ENCODE data around the gene LRMDA. TPM values are rescaled to one million over a fixed set of nuclear protein-coding genes. Genes with fewer than 3 reads are reported as not detected.

The LRMDA gene
- total RNA-seq, 1 experiment from 2014 or later = 0.24 TPM

DNA sequence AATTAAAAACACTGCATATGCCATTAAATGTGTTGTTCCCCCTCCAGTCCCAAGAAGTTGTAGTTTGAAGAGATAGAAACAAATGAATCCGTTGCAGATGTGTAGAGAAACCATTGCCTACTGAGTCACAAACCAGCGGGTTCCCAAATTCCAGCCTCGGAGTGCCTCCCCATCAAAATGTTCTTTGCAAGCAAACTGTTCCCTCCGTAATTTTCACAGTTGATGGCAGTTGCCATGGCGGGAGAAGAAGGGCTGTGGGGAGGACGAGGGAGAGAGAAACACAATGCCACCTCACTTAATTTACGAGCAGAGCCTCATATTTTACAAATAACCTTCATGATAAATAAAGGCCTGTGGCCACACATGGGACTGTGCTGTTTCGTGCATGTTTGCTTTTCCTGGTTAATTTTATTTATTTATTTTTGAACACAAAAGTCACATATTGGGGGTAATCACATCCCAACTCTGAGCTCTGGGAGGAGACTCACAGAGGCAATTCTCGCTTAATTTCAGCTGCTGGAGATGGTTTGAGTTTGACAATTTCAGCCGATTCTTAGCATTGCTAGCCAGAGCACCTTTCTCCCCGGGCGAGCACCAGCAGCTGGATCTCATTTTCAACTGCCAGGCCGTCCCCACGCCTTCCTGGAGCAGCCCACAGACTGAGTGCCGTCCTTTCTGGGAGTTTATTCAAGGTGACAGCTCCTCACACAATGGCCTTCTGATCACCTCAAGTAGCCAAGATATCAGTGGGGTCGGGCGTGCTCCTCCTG is 1122.0 kb downstream of the LRMDA start:
- no peaks in the 10 kb centered on the region for H3K36me3 ChIP-seq
- H3K4me3 ChIP-seq = no peak overlapping the region
- no peak overlapping the region for H3K27ac ChIP-seq
- DNase-seq = no peak
- H3K27me3 ChIP-seq = 0 out of 2 replicates have a peak, but pooled peaks cover 6% of the 10 kb centered on the region
- no peaks in the 10 kb centered on the region for H3K4me1 ChIP-seq
- no peaks in the 10 kb centered on the region for H3K9me3 ChIP-seq (replicated peaks)

DNA sequence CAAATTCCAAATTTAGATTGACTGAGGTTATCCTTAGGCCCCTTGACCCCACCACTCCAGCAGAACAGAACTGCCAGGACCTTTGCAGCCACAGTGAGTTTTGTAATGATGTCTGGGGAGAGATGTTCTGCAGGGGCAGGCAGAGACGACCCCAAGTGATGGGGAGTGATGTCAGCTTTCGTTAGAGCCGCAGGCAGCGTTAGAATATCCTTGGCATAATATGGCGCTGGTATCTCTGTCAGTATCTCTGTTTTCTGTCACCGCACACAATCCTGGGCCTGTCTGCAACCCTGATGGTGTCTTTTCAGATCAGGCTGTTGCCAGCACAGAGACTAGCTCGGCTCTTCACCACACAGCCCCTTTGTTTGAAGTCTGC is 1122.6 kb downstream of the LRMDA start:
- no peaks in the 10 kb centered on the region for H3K9me3 ChIP-seq (replicated peaks)
- no peaks in the 10 kb centered on the region for H3K36me3 ChIP-seq
- H3K27me3 ChIP-seq = 0 out of 2 replicates have a peak, but pooled peaks cover 6% of the 10 kb centered on the region
- no peaks in the 10 kb centered on the region for H3K4me1 ChIP-seq
- no peak overlapping the region for H3K4me3 ChIP-seq
- DNase-seq = no peak
- H3K27ac ChIP-seq = no peak overlapping the region

DNA sequence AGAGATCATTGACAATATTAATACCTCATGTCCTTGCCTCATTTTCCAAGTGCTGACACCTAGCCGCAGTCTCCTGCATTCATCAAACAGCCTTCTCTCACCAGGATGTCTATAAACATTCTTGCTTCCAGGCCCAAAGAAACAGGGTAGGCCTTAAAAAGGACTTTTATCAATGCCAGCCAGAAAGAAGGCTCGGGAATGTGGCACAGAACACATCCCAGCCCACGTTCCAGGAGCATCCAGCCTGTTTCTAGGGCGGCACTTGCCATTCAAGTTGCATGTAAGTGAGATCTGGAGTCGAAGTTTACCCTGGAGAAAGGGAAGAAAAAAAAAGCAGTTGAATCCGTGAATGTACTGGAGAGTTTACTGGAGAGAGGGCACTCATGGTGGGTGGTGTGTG is 1123.1 kb downstream of the LRMDA start:
- Histone ChIP-seq H3K36me3 (no peaks in the 10 kb centered on the region), H3K9me3 (replicated peaks) (no peaks in the 10 kb centered on the region), H3K4me1 (no peaks in the 10 kb centered on the region), H3K27ac (no peak overlapping the region), H3K4me3 (no peak overlapping the region), H3K27me3 (0 out of 2 replicates have a peak, but pooled peaks cover 6% of the 10 kb centered on the region)
- no peak for DNase-seq

DNA sequence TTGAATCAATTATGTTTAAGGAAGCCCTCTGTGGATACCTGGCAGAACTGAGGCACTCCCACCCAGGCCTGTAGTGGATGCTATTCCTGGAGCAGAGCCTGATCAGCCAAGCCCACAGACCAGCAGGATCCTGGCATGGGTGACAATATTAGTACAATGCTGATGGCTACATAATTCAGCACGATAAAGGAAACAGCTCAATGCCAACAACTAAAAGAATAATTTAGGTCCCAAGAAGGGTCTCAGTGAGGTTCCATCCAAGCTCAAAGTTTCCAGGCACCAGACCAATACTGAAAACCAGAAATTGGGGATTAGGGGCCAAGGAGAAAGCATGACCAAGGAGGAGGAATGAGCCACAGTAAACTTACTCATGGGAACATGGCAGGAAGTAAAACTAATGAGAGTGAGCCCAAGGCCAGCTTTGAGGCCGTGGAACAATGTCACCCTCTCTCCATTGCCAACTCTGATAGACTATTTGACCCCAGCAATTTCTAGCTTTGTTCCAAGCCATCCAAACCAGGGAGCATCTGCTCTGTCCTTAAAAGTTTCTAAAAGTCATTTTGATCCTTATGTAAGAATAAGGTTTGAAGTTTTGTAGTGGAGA is 1123.7 kb downstream of the LRMDA start:
- H3K27me3 ChIP-seq = 0 out of 2 replicates have a peak, but pooled peaks cover 3% of the 10 kb centered on the region
- H3K27ac ChIP-seq = no peak overlapping the region
- H3K4me1 ChIP-seq = no peaks in the 10 kb centered on the region
- H3K36me3 ChIP-seq = no peaks in the 10 kb centered on the region
- H3K4me3 ChIP-seq = no peak overlapping the region
- no peaks in the 10 kb centered on the region for H3K9me3 ChIP-seq (replicated peaks)
- DNase-seq = no peak

DNA sequence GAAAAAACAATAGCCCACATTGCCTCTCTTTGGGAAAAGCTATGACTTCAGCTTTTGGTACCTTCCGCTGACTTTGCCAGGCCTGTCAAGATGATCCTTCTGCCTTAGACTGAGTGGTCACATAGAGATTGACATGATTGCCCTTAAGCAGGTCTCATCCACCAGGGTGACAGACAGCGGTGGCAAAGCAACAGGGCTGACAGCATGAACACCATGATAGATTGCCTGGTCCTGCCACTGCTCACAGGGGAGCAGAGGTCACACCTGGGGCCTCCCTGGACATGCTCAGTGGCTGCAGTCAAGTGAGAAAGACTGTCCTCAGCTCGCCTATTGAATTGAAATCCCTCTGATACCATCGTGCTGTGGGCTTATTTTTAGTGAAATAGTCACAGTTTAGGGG is 1125.9 kb downstream of the LRMDA start:
- H3K9me3 ChIP-seq (replicated peaks) = no peaks in the 10 kb centered on the region
- 0 out of 2 replicates have a peak, but pooled peaks cover 3% of the 10 kb centered on the region for H3K27me3 ChIP-seq
- no peaks in the 10 kb centered on the region for H3K36me3 ChIP-seq
- H3K4me1 ChIP-seq = no peaks in the 10 kb centered on the region
- DNase-seq = no peak
- H3K4me3 ChIP-seq = no peak overlapping the region
- no peak overlapping the region for H3K27ac ChIP-seq

DNA sequence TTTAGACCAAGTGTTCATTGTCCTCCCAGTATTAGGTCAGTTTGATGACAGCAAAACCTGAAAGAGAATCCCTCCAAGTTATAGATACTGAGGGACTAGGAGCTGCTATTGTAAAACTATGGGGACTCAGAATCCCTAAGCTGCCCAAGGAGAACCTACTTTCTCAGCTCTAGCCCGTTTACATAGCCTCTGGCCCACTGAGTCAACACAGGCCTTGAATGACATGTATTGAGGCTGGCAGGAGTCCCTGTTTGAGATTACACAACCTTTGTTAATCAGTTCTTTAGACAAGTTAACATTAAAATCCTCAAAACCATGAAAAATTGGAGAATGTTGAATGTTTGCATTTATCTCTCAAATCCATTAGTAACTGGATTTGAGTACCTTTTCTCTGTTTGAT is 1127.2 kb downstream of the LRMDA start:
- Histone ChIP-seq H3K4me3 (no peak overlapping the region), H3K27ac (no peak overlapping the region), H3K4me1 (no peaks in the 10 kb centered on the region), H3K36me3 (no peaks in the 10 kb centered on the region), H3K9me3 (replicated peaks) (no peaks in the 10 kb centered on the region), H3K27me3 (no peaks in the 10 kb centered on the region)
- DNase-seq = no peak

DNA sequence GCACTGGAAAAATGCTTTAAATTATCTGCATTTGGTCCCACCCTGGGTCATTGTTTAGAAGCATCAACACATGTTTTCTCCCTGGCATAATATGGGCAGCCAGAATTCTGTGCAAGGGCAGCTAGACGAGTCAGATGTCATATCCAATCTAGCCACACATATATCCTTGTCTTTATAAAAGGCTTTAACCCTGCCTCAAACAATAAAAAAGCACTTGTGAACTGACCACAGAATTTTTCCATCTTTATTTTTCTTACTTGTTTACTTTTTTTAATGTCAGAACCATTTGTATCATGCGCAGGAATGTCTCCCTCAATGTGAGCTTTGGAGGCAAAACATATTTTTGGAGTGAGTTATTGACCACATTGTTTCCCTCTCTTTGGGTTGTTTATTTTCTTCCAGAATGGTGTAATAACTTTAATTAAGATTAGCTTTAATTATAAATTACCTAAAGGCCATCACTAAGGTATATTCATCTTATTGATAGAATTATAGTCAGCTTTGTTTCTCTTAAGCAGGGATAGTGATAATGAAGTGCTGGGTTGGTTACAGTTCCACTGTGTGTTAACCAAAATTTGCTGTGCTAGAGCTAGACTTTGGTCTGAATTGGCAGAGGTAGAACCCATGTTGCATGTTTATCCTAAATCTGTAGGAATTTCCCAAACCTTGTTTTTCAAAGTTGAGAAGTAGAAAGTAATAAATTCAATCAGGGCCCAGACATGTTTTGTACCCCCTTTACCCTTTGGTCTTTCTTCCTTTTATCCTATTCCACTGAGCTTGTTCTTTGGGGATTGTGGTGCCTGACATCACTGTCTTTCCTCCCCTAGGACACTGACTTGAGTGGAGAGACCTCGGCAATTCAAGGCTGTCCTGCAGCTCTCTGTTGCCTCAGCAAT is 1127.8 kb downstream of the LRMDA start:
- H3K9me3 ChIP-seq (replicated peaks) = no peaks in the 10 kb centered on the region
- H3K4me1 ChIP-seq = no peaks in the 10 kb centered on the region
- no peaks in the 10 kb centered on the region for H3K27me3 ChIP-seq
- no peaks in the 10 kb centered on the region for H3K36me3 ChIP-seq
- H3K4me3 ChIP-seq = no peak overlapping the region
- DNase-seq = no peak
- no peak overlapping the region for H3K27ac ChIP-seq

DNA sequence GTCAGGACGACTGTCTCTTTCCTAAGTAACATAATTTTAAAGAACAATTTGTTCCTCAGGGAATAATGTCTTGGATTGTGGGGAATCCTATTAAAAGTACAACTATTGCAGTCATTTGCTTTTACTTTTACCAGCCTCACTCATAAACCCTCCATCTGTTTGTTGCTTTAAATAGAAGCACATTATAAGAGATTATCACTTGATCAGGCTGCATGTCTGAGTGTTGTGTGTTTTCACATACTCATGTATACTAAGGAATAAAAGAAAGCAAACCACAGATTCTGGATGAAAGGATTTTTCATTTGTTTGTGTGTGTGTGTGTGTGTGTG is 1128.4 kb downstream of the LRMDA start:
- no peaks in the 10 kb centered on the region for H3K9me3 ChIP-seq (replicated peaks)
- no peak overlapping the region for H3K27ac ChIP-seq
- H3K36me3 ChIP-seq = no peaks in the 10 kb centered on the region
- H3K27me3 ChIP-seq = no peaks in the 10 kb centered on the region
- no peak overlapping the region for H3K4me3 ChIP-seq
- DNase-seq = no peak
- H3K4me1 ChIP-seq = no peaks in the 10 kb centered on the region

DNA sequence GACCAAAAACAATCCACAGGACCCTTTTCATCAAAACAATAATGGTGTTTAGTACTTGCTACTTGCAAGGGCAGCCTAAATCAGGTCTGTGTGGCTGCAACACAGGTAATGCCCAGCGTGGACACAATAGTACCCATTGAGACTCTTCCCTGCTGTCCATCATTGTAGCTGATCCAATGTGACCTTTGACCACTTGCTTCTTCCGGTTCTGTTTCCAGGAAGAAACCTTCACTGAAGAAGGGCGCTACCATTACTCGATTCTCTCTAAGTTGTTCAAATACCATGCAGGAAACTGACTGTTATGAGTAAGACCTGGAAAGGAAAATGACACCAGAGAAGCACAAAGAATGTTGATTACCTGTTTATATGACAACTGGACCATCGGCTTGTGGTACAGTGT is 1128.9 kb downstream of the LRMDA start:
- H3K27me3 ChIP-seq = no peaks in the 10 kb centered on the region
- H3K9me3 ChIP-seq (replicated peaks) = no peaks in the 10 kb centered on the region
- H3K36me3 ChIP-seq = no peaks in the 10 kb centered on the region
- DNase-seq = no peak
- H3K4me1 ChIP-seq = no peaks in the 10 kb centered on the region
- H3K27ac ChIP-seq = no peak overlapping the region
- H3K4me3 ChIP-seq = no peak overlapping the region

DNA sequence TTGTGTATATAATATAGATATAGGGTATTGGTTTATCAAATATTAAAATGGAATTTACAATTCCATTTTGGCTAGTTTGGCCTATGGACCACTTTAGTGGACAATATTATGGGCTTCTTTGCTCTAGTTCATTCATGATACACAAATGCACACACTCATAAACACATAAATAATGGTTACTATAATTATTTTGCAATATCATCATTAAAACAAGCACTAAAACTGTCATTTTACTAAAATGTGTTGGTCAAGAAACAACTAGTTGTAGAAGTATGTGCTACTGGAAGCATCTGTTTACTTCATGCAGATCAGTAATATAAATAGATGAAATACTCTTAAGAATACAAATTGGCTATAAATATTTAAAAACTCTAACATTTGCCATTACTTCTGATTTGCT is 1131.9 kb downstream of the LRMDA start:
- no peak overlapping the region for H3K27ac ChIP-seq
- no peaks in the 10 kb centered on the region for H3K9me3 ChIP-seq (replicated peaks)
- no peak for DNase-seq
- no peak overlapping the region for H3K4me3 ChIP-seq
- H3K36me3 ChIP-seq = no peaks in the 10 kb centered on the region
- no peaks in the 10 kb centered on the region for H3K4me1 ChIP-seq
- H3K27me3 ChIP-seq = no peaks in the 10 kb centered on the region

DNA sequence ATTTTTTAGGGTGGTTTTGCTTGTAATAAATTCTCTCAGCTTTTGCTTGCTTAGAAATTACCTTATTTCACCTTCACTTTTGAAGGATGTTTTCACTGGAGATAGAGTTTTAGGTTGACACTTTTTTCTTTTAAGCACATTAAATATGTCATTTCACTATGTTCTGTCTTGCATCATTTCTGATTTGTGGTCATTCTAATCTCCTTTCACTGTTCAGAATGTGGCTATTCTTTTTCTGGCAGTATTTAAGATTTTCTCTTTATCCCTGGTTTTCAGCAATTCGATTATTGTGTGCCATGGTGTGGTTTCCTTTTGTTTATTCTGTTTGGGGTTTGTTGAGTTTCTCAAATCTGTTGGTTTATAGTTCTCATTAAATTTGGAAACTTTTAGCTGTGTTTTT is 1140.6 kb downstream of the LRMDA start:
- Histone ChIP-seq H3K9me3 (replicated peaks) (no peaks in the 10 kb centered on the region), H3K27me3 (no peaks in the 10 kb centered on the region), H3K4me1 (no peaks in the 10 kb centered on the region), H3K4me3 (no peak overlapping the region), H3K27ac (no peak overlapping the region), H3K36me3 (no peaks in the 10 kb centered on the region)
- DNase-seq = no peak

DNA sequence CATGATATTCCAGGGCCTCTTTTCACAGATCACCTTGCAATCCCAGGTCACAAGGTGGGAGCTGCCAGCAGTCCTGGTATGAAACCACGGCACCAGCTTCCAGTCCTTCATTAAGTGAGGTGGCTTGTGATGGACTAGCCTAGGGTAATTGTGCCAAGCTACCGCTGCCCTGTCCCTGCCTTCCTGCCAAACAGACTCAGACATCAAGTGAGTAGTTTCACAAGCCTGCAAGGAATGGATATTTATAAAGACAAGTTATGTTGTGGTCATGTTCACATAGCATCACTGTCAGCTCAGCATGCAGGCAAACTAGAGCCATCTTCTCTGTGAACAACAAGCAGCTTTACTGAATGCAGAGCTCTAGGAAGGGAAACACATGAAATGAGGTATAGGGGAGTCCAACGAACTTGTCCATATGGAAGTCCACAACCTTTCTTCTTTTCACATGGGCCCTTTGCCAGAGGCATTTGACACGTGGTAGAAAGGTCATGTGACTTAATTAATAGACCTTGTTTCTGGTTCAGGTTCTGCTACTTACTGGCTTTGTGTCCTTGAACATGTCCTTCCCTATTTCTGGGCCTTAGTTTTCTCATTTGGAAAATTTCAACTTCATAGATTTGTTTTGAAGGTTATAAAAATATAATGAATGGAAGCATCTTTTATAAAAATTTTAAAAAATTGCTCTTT is 1145.0 kb downstream of the LRMDA start:
- DNase-seq = no peak
- Histone ChIP-seq H3K27me3 (no peaks in the 10 kb centered on the region), H3K27ac (no peak overlapping the region), H3K9me3 (replicated peaks) (no peaks in the 10 kb centered on the region), H3K36me3 (no peaks in the 10 kb centered on the region), H3K4me1 (no peaks in the 10 kb centered on the region), H3K4me3 (no peak overlapping the region)

DNA sequence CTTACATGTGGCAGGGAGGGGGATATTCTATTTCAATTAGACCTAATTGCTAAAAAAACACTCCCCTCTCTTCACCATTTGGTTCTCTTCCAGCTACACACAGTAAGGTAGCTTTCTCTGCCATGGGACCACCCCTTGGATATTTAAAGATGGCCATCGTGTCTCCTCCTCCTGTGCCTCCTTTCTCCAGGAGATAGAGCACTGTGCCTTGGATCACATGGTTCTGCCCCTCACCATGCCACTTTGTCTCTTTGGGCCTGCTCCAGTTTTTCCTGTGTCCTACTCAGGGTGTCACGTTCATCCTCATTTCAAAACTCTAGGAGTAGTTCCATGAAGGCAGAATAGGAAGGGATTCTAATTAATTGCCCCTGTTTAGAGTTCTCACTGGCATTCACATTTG is 1146.0 kb downstream of the LRMDA start:
- no peak overlapping the region for H3K4me3 ChIP-seq
- no peaks in the 10 kb centered on the region for H3K27me3 ChIP-seq
- H3K4me1 ChIP-seq = no peaks in the 10 kb centered on the region
- H3K27ac ChIP-seq = no peak overlapping the region
- no peaks in the 10 kb centered on the region for H3K36me3 ChIP-seq
- no peak for DNase-seq
- no peaks in the 10 kb centered on the region for H3K9me3 ChIP-seq (replicated peaks)

DNA sequence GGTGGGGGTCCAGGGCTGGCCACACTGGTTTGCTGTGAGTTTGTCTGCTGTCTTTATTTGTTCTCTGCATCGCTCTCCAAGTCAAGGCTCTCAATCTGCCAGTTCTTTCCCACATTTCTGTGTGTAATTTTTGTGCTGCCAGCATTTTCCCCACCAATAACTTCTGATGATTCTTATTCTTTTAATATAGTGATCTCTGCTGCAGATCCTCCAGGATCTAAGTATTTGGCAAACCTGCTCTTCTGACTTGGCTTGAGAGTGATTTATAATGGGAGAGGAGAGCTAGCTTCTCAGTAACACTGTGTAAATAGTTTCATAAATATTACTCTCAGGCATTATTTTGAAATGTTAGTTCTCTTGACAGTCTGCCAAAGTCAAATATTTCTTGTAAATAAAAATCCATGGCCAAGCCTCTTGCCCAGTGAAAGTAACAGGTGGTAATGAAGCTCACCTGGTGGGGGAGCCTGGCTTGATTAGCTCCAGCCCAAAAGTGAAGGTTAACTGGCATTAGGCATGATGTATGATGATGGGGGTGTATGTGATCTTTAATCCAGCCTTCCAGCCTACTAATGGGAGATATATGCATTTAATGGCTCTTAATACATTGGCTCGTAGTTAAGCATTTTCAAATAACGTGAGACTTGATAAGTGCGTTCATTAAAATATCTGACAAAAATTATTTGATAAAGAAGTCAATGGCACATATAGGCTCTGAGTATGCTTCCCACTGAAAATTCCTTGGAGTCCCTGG is 1150.3 kb downstream of the LRMDA start:
- no peak for DNase-seq
- H3K36me3 ChIP-seq = no peaks in the 10 kb centered on the region

More for the DNA sequence above, 1150.3 kb downstream of the LRMDA start:
- Histone ChIP-seq H3K4me1 (no peaks in the 10 kb centered on the region), H3K27ac (no peak overlapping the region), H3K27me3 (no peaks in the 10 kb centered on the region), H3K9me3 (replicated peaks) (no peaks in the 10 kb centered on the region), H3K4me3 (no peak overlapping the region)

All from SJCRH30 (cell line).